HG03354 (cell line): ENCODE measurements around the gene CBLB.

ENCODE experiments used
- ATAC-seq: cut with Tn5 transposase; IDR thresholded peaks from one replicate; pipeline ENCODE4 v1.9.1; 2021; ENCODE audit warnings: mild to moderate bottlenecking; ENCODE audit not compliant: unreplicated experiment, poor library complexity, severe bottlenecking

CBLB gene

DNA sequence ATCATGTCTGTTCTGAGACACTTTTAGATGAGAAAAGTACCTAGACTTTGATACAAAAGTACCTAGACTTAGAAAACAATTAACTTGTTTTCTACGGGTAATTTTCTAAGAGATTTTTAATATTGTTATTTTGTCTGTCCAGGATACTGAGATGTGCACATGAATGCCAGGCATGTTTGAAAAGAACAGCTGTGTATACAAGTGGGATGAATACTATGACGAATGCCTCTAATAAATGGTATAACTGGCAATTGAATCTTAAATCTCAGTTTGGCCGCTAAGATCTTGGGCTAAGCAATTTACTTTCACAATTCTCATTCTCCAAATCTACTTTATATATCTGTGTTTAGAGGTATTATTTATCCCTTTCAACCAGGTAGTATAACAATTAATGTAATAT is 207.4 kb downstream of the CBLB start:
- no peak for ATAC-seq

DNA sequence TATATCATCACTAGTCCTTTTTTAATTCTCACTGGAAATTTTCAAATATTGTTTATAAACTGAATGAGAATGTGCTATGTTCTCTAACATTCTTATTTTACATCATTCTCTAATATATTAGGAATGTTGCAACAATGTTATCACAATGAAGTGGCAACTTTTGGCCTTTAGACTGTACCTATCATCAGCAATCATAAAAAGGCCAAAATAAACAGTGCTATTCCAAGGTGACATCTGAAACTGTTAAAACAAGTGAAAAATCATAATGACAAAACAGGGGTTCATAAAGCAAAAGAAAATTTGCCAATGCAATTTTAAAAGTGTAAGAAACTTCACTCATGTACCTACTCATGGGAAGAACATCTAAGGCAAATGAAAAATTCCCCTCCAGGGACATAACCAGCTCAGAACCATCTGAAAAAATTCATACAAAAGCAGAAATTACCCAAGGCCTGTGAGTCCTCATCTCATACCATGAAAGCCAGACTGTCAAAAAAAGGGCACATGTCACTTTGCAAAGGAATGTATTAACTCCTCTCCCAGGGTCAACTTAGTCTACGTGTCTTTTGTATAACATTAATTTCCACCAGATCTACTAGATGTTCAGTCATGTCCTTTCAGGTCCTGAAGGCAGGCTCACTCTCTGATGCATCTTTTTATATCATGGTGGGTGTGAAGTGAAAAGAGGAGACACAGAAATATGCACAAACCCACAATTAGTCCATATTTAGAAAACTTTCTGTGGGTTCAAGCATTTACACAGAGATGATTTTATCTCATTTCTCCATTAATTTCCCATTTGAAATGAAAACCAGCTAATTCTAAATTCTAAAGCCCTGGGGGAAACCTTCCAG is 211.9 kb downstream of the CBLB start:
- ATAC-seq: no peak

DNA sequence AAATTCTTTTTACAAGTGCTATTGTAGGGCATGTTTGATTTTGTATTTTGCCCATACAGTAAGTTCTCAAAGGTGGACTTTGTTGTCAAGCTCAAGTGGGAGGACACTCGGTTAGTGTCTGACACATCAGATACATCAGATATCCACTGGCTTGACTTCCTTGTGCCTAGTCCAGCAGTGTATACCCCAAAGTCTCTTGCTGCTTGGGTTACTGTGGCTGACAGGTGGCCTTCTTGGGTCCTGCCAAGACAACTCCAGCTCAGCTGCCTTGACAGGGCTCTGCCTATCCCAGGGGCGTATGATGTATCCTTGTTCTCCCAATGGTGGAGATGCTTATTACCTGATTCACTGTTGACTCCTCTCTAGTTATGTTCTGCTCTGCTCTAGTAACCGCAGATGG is 214.9 kb downstream of the CBLB start:
- ATAC-seq: no peak

DNA sequence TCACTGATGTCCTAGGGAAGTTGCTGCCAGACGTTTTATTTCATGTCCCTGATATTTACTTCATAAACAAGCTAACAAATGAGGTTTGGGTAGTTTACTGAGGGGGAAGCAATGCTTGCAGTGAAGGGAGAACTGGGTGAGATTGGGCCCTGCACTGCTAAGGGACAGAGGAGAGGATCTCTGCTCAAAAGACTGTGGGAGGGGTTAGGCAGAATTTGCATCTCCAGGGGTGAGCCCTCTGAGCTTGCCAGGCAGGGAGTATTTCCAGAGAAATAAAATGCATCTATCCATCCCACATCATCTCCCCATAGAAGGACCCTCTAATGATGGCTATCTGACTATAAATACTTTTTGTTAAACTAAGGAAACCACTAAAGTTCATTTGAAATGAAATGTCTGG is 215.6 kb downstream of the CBLB start:
- no peak for ATAC-seq

DNA sequence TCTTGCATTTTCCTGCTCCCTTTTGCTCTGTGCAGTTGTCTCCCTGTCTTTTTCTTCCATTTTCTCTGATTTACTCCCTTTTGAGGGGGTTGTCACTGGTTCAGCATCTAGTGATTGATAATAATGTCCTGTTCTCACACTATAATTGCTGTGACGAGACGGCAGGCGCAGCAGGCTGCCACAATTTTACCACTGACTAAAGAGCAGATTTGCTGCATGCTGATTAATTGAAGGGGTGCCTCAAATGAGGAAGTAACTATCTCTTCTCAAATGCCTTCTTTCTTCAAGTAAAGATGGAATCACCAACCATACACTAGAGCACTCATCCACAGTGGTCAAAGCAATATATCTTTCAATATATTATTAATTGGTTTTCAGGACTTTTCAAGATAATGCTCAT is 219.3 kb downstream of the CBLB start:
- no peak for ATAC-seq

DNA sequence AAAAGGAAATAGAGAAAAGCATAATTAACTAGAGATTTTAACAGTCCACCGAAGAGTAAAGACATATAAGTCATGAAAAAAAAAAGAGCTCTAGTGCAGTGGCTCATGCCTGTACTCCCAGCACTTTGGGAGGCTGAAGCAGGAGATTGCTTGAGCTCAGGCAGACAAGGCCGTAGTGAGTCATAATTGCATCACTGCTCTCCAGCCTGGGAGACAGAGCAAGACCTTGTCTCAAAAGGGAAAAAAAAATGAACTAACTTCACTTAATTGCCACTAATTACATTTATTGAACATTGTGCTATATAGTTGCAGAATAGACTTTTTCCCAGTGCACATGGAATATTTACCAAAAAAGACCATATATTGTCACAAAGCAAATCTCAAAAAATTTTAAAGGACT is 221.8 kb downstream of the CBLB start:
- ATAC-seq: no peak

DNA sequence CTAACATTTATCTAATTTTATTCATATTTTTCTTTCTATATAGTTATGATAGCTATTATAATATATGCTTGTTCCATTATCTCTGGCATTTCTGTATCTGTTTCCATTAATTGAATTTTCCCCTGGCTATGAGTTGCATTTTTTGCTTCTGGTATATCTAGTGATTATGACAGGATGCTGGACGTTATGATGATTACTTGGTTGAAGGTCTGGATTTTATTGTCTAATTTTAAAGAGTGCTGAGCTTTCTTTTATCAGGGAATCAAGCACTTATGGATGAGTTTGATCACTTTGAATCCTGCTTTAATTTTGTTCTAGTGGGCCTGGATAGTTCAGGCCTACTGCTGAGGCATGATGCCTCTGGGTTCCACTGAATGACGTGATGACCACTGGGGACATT is 229.7 kb downstream of the CBLB start:
- no peak for ATAC-seq

DNA sequence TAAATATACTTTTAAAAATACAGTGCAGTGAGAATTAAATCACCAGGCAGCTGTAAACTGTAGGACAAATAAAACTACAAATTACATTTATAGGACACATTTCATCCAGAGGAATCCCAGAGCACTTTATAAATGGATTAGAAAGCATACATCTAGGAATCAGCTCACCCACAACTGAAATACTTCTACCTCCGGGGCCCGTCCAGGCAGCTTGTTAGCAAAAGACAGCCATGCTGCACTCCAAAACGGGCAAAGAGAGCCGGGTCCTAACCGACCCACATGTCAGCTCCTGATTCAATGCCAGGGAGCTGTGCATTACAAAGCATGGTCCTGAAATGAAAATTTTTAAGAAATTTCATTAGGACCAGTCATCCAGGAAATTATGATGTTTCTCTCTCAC is 234.1 kb downstream of the CBLB start:
- no peak for ATAC-seq

DNA sequence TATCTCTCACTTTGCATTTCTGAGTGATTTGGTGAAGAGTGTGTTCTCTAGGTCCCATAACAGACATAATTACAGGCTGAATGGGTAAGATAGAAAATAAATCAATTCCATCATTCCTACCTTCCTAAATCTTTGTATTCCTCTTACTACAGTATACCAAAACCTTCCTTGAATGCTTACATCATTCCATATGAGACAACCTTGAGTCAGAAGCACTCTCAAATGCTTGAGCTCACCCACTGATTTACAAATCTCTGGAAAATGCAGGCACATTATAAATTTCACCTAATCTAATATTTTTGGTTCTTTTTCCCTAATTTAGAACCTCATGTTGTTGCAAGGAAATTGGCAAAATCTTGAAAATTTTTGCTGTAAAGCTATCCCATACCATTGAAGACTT is 239.1 kb downstream of the CBLB start:
- no peak for ATAC-seq

DNA sequence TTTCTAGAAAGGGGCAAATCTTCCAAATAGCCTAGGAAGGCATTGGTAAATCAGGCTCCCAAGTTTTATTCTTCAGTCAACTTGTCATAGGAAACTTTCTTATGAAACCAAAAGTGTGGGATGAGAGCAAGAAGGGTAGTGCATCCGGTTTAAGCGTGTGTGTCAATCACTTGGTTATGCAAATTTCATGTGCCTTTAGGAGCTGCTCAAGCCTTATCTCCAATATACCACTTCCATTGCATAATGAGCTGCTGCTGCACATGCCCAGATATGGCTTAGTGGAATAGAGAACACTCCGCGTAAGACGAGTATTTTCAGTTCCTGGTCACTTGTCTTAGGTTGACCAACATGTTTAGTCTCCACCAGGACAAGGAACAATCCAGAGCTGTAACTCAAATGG is 242.1 kb downstream of the CBLB start:
- no peak for ATAC-seq

DNA sequence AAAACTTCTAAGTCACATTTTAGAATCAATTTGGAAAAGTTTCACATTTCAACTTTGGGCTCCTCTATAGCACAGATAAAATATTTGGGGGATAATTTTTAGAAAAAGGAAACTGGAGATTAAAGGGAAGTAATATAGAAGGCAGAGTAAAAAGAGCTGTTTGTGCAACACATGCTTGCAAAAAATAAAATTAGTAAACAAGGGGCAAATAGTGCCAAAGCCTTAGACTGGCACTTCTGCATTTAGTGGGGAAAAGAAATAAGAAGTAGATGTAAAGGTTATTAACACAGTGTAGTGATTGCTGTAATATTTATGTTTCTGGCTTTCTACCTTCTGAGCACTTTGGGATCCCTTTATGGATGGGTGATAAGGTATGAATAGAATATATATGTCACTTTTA is 246.6 kb downstream of the CBLB start:
- no peak for ATAC-seq

DNA sequence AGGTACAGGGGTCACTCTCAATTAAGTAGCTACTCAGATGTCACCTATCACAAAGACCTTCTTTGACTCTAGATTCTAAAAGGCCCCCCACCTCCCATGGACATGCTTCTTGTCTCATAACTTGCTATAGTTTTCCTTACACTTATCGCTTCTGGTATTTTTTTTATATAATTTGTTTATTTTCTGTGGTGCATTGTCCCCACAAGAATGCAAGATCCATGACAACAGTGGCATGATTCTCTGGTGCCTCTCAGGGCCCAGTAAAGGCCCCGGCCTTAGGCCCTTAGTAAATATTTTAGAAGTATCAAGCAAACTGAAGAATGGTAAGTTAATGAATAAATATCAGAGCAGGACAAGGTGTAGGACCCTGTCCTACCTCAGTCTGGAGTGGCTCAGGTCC is 248.6 kb downstream of the CBLB start:
- ATAC-seq: no peak

DNA sequence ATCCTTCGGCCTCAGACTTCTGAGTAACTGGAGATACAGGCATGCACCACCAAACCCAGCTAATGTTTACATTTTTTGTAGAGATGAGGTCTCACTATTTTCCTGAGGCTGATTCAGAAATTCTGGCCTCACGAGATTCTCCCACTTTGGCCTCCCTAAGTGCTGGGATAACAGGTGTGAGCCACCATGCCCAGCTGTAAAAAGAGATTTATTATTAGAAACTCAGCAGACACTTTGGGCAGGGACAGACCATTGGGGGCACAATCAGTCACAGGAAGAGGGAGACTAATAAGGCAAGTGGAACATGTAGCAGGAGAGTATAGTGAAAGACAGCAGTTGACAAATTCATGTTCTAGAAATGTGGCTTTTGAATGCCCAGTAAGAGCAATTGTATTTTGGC is 249.2 kb downstream of the CBLB start:
- ATAC-seq: no peak

DNA sequence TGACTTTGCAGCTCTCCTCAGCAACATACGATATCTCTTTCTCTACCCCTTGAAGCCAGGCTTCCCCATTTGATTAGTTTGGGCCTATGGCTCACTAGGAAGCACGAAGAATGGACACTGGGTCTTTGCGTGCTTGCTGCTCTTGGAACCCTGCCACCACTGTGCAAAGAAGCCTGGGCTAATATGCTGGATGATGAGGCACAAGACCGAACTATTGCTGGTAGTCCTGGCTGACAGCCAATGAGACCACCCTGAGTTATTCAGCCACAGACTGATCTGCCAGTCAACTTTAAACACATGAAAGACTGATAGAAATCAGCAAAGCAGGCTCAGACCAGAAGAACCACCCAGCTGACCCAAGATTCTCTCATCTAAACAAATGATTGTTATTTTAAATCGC is 250.3 kb downstream of the CBLB start:
- ATAC-seq: no peak

DNA sequence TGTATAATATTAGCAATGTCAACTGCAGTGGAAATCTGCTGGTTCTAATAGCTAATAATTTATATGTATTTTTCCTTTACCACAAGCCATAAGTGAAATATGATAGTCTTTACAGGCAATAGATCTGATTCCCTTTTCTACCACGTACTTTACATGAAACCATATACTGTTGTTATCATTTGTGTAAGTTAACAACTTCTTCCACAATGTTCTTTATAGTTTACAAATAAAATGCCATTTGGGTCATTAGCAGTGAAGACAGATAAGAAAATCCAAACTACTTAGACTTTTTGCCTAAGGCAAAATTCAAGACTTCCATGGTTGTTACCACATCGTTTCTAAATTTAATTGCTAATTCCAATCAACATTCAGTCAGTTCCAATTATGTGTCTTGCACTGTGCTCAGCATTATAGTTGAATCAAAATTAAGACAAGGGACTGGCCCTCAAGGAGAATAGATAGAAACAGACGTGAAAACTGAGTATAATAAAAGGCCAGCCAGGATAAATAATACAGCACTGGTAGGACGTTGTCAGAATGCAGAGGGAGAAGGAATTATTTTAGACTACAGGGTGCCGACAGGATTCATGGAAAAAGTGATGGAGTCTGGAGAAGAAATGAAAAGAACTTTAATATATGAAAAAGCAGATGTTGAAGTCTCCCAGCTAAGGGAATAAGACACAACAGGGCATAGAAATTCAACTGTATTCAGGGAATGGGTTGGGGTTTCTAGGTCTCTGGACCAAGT is 252.3 kb downstream of the CBLB start:
- ATAC-seq: no peak

DNA sequence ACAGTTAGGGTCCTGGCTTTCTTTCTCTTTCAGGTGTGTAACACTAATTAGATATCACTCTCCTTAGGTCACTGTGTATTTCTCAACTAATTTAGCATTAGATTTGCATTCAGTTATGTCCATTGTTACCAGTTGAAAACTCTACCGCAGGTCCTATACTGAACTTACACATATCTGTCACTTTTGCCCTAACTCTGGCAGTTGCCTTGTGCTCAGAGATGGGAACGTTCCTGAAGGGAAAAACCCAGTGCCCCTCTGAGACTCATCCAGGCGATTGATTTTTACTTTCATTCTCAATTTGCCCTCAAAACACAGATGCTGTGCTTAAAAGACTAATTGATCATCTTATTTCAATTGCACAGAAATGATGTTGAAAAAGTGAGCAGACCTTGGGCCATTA is 253.0 kb downstream of the CBLB start:
- no peak for ATAC-seq

DNA sequence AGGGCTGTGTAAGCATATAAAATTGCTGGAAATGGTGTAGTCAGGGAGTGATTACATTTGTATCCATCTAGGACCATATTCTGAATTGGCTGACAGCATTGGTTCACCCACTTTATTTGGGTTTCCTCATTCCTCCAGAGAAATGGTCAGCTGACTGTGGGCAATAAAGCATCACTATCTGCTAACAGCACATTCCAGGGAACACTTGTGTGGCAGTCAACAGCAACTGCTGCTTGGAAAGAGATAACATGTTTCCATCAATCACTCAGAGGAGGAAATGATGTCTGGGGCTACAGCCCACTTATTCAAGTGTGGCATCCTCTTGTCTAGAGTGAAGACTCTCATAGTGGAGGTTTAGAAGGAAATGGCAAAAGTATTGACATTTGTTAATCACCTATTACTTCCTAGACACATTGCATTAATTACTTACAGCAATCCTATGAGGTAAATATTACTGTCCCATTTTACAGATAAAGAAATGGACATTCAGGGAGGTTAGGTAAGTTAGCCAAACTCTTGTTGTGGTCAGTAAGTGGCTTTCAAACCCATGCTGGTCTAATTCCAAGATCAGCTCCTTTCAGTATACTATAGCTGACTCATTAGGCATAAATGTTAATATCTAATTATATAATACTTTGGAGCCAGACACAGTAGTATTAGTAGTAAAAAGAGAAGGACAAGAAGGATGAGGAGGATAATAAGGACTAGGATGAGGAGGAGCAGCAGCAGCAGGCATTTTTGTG is 254.4 kb downstream of the CBLB start:
- no peak for ATAC-seq

DNA sequence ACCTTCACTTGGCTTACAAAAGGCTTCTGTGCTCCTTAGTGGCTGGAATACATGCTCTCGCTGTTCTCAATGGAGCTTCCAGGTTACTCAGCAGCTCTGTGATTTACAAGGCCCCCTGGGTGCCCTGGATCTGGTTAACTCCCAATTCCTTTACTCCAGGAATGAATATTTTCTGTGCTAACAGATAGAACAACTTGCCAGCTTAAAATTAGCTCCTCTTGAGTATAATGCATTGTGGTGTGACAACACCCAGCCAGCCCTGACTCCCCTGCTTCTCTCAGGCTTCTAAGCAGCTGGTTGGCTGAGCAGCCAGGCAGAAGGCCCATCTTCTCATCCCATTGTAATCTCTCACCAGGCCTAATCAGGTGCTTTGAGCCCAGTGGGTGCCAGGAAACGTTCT is 255.7 kb downstream of the CBLB start:
- no peak for ATAC-seq

DNA sequence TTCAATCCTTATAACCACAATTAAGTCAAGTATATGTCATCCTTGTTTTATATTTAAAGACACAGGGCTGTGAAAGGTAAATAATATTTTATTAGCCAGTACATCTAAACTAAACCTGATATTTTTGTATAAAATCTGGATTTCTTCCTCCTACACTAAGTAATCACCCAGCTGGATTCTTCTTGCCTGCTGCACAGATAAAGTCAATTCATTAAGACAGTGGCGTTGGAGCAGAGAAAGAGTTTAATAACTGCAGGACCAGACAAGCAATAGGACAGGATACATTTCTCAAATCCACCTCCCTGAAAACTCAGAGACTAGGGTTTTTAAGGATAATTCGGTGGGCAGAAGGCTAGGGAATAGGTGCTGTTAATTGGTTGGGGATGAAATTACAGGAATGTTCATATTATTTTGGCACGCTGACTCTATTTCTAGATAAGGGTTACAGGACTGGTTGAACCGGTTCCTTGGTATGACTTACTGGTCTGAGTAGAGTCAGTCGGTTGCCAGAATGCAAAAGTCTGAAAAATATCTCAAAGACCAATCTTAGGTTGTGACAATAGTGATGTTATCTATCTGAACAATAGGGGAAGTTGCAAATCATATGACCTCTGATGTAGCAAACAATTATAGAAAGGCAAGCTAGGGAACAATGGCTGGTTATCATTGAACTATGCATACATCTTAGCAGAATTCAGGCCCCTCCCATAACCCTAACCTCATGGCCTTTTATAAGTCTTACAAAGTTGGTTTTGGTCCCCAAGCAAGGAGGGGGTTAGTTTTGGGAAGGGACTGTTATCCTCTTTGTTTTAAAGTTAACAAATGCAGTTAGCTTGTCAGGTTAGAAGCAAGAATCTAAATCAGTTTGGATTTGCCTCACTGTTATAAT is 257.3 kb downstream of the CBLB start:
- ATAC-seq: no peak

DNA sequence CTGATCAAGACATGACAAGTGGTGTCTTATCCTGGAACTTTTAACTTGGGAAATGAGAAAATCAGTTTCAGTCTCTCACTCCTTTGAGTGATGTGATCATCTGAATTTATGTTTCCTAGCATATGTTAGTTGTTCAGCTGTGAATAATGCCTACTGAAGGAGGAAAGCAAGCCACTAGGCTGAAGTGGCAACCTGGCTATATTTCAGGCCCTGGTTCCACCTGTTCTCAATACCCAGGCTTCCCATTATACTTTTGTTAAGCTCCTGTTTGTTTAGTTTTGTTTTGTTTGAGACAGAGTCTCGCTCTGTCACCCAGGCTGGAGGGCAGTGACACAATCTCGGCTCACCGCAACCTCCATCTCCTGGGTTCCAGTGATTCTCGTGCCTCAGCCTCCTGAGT is 258.3 kb downstream of the CBLB start:
- ATAC-seq: no peak
